Endodermal cell (in vitro differentiated cells): ENCODE results near the gene COG3. TPM values are rescaled to one million over a fixed set of nuclear protein-coding genes. Genes with fewer than 3 reads are reported as not detected.

Experiments
- DNase-seq: peaks from one replicate; pipeline ENCODE4 v3.0.0-alpha.2; 2017
- H3K27ac ChIP-seq: 2 replicates; pipeline ENCODE4 v1.5.1; 2013; ENCODE audit warnings: mild to moderate bottlenecking, low read depth, low read length, moderate library complexity
- H3K27me3 ChIP-seq: 2 replicates; pipeline ENCODE4 v1.6.1; 2013; ENCODE audit warnings: mild to moderate bottlenecking, low read length, moderate library complexity; ENCODE audit not compliant: insufficient read depth, control insufficient read depth, poor library complexity, severe bottlenecking
- H3K36me3 ChIP-seq: 2 replicates; pipeline ENCODE4 v1.7.0; 2013; ENCODE audit warnings: mild to moderate bottlenecking, low read length, moderate library complexity; ENCODE audit not compliant: control insufficient read depth, insufficient read depth
- H3K4me1 ChIP-seq: one replicate; pipeline ENCODE4 v1.7.0; 2013; ENCODE audit warnings: low read length; ENCODE audit not compliant: control insufficient read depth, insufficient read depth
- H3K4me3 ChIP-seq: 2 replicates; pipeline ENCODE4 v1.5.1; 2013; ENCODE audit warnings: mild to moderate bottlenecking, low read length, moderate library complexity
- H3K9ac ChIP-seq: 2 replicates; pipeline ENCODE4 v1.6.1; 2013; ENCODE audit warnings: mild to moderate bottlenecking, low read length, moderate library complexity; ENCODE audit not compliant: poor library complexity, severe bottlenecking; ENCODE audit errors: extremely low read depth
- H3K9me3 ChIP-seq: 2 replicates; pipeline ENCODE4 v1.6.1; 2013; ENCODE audit warnings: mild to moderate bottlenecking, low read length, moderate library complexity; ENCODE audit not compliant: control insufficient read depth
- H3K27ac Mint-ChIP-seq: 2 replicates; pipeline ENCODE4 v1.8.0; 2020; ENCODE audit warnings: mixed read lengths
- H3K27me3 Mint-ChIP-seq: 2 replicates; pipeline ENCODE4 v1.8.0; 2021; ENCODE audit warnings: mild to moderate bottlenecking, mixed read lengths; ENCODE audit not compliant: insufficient read depth
- H3K36me3 Mint-ChIP-seq: 2 replicates; pipeline ENCODE4 v1.8.0; 2020; ENCODE audit warnings: low read depth, mixed read lengths
- H3K4me1 Mint-ChIP-seq: 2 replicates; pipeline ENCODE4 v1.8.0; 2020; ENCODE audit warnings: mixed read lengths
- H3K4me3 Mint-ChIP-seq: 2 replicates; pipeline ENCODE4 v1.8.0; 2020; ENCODE audit warnings: mild to moderate bottlenecking, moderate library complexity, mixed read lengths
- H3K9me3 Mint-ChIP-seq: 2 replicates; pipeline ENCODE4 v1.8.0; 2020; ENCODE audit warnings: mild to moderate bottlenecking, mixed read lengths
- CTCF ChIP-seq: fragments of 200-600 bp; sonication (generic); conservative IDR thresholded peaks from 2 replicates; pipeline ENCODE4 v1.5.0; 2021; ENCODE audit warnings: antibody characterized with exemption, mild to moderate bottlenecking
- WGBS, 2 experiments: methylation state at CpG; one replicate each; pipeline versions ENCODE4 v1.1.5 to v1.1.7; 2013; ENCODE audit warnings: missing lambda C conversion rate in 2 of 2, mixed read lengths in 1 of 2; ENCODE audit not compliant: insufficient coverage in 1 of 2, insufficient read length in 1 of 2; 5-methylcytosine and 5-hydroxymethylcytosine counted together
- total RNA-seq, 2 donors: library from RNA; stranded (reverse); fragmentation: NEBNext Ultra II Directional in 1 of 2; extraction: Animal tissue kit (Norgen Biotek cat#: 25700) in 1 of 2; gene quantifications; 2 replicates in 1 of 2; 3 replicates in 1 of 2; pipeline ENCODE4 v1.2.1, GENCODE V29; 2021

The COG3 gene
- total RNA-seq, 2 donors from 2014 or later = 21.8 to 23.8 TPM

DNA sequence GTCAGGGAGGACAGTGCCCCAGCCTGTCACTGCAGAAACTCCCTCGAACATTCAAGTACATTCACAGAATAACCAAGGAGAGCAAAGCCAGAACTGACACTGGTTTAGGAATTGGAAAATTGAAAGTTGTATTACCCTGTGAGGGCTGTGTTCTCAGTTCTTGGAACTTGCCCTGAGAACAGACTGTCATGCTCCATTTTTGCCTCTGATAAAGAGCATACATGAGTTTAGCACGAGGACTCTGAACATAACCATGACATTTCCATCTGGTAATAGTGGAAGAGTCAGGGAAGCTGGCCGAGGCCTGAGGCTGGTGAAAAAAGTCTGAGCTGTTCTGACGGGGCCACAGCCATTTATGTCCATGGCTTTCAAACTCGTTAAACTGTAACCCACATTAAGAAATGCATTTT, 31.4 kb upstream of the COG3 start:
- no peaks in the 10 kb centered on the region for H3K9me3 ChIP-seq
- H3K27ac ChIP-seq = no peak overlapping the region
- no peak overlapping the region for H3K9ac ChIP-seq
- no peaks in the 10 kb centered on the region for H3K36me3 Mint-ChIP-seq
- peak; percentile 28 for DNase-seq
- TF ChIP-seq CTCF = no peak
- no peak overlapping the region for H3K4me3 Mint-ChIP-seq
- H3K27me3 ChIP-seq = no peaks in the 10 kb centered on the region
- H3K36me3 ChIP-seq = no peaks in the 10 kb centered on the region
- no peaks in the 10 kb centered on the region for H3K4me1 Mint-ChIP-seq
- no peaks in the 10 kb centered on the region for H3K9me3 Mint-ChIP-seq
- no peak overlapping the region for H3K27ac Mint-ChIP-seq
- WGBS, 2 experiments = 91 to 100% methylated on average over 2 to 5 of the region's 5 CpGs
- no peaks in the 10 kb centered on the region for H3K4me1 ChIP-seq
- no peak overlapping the region for H3K4me3 ChIP-seq
- no peaks in the 10 kb centered on the region for H3K27me3 Mint-ChIP-seq

DNA sequence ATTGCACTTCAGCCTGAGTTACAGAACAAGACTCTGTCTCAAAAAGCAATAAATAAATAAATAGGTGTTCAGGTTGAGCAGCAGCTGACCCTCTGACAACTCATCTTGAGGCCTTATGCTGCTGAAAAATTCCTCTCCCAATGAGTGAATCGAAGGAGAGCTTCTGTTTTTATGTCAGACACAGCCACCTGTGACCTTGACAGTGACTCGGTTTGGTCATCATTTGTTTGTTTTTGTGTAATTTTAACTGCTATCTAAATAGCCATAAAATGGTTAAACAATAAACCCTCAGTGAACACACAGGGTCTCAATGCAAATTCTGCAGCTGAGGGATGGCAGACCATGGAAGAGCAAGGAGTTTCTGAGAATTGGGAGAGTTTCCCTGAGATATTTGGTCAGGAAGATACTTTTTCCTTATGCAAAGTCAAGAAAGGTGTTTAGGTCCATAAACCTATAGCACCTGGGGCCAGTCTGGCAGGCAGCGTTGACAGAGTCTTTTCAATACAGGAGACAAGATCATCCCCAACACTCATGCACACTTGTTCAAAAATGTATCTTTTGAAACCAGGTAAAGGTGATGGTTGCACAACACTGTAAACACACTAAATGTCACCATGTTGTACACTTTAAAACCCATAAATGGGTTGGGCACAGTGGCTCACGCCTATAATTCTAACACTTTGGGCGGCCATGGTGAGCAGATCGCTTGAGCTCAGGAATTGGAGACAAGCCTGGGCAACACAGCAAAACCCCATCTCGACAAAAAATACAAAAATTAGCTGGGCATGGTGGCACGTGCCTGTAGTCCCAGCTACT, 30.0 kb upstream of the COG3 start:
- H3K9ac ChIP-seq = no peak overlapping the region
- 91 to 97% methylated on average over 5 to 8 of the region's 8 CpGs for WGBS, 2 experiments
- H3K4me1 Mint-ChIP-seq = peaks cover 4% of the 10 kb centered on the region
- H3K36me3 ChIP-seq = no peaks in the 10 kb centered on the region
- no peak overlapping the region for H3K4me3 Mint-ChIP-seq
- H3K27me3 ChIP-seq = no peaks in the 10 kb centered on the region
- no peak overlapping the region for H3K27ac ChIP-seq
- no peaks in the 10 kb centered on the region for H3K36me3 Mint-ChIP-seq
- H3K4me3 ChIP-seq = no peak overlapping the region
- no peak for DNase-seq
- TF ChIP-seq CTCF = no peak
- no peaks in the 10 kb centered on the region for H3K9me3 ChIP-seq
- no peaks in the 10 kb centered on the region for H3K9me3 Mint-ChIP-seq
- H3K27ac Mint-ChIP-seq = no peak overlapping the region
- no peaks in the 10 kb centered on the region for H3K27me3 Mint-ChIP-seq
- H3K4me1 ChIP-seq = no peaks in the 10 kb centered on the region

- Mint-ChIP-seq H3K27me3 (no peaks in the 10 kb centered on the region), H3K36me3 (no peaks in the 10 kb centered on the region), H3K27ac (no peak overlapping the region), H3K4me3 (no peak overlapping the region), H3K9me3 (no peaks in the 10 kb centered on the region), H3K4me1 (peaks cover 10% of the 10 kb centered on the region)
- no peaks in the 10 kb centered on the region for H3K36me3 ChIP-seq
- TF ChIP-seq CTCF = no peak
- no peaks in the 10 kb centered on the region for H3K4me1 ChIP-seq
- H3K9me3 ChIP-seq = no peaks in the 10 kb centered on the region
- WGBS, 2 experiments = 76 to 88% methylated on average over 4 to 9 of the region's 9 CpGs
- H3K4me3 ChIP-seq = no peak overlapping the region
- no peak overlapping the region for H3K27ac ChIP-seq
- no peaks in the 10 kb centered on the region for H3K27me3 ChIP-seq
- DNase-seq = no peak
- H3K9ac ChIP-seq = no peak overlapping the region
These were observed 28.4 kb upstream of the COG3 start for GRCh38 chr13:45436332-45436731.
